ENCODE results near the gene LARP1B.
A peak's percentile ranks its signal among the peaks of the same experiment; 100 is the strongest.
"Not testable (repeated sequence)": the region's sequence is repeated elsewhere in the genome, so short reads cannot be mapped to it uniquely, and the experiment has no call there.

Gene LARP1B

DNA sequence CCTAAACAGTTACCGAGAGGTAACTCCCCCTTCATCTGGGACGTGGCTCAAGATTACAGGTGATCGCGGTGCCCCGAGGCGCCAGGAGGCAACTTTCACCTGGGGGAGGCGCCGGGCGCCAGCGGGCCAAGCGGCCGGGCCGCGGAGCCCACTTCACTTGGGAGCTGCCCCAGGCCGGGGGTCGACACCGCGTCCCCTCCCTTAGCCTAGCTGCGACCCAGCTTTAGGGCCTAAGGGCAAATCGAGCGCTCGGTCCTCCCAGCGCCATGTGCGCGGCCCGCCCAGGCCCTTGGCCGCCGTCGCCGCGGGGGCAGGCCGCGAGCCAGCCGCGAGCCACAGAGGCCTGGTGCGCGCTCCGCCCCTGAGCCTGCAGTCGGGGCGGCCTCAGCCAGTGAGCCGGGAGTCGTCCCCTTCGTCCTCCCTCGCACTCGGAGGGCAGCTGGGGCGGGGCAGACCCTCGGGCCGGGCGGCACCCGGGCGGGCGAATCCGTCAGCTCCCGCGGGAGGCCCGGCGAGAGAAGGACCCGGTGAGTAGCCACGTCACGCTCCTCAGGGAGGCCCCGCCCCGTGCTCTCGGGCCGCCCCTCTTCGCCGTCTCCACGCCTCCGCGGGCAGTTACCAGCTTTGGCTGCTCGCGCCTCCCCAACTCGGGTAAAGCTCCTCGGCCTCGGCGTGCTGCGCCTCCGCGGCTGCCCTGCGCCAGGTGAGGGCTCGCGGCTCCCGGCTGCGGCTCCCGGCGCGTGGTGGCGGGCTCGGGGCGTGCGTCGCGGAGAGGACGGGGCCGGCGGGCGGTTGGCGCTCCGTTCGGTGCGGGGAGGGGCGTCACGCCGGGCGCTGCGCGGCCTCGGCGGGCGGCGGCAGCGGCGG, at the start of gene LARP1B:
Gene LARP1B, plus strand, starts transcription at position 614 of the 867 bp plus-strand sequence. CDS start 13,640 bp downstream, outside the sequence.
- peak; percentile 87 to 90 for DNase-seq (ENCODE audit: low read depth in 1 of 2, low spot score in 1 of 2)

DNA sequence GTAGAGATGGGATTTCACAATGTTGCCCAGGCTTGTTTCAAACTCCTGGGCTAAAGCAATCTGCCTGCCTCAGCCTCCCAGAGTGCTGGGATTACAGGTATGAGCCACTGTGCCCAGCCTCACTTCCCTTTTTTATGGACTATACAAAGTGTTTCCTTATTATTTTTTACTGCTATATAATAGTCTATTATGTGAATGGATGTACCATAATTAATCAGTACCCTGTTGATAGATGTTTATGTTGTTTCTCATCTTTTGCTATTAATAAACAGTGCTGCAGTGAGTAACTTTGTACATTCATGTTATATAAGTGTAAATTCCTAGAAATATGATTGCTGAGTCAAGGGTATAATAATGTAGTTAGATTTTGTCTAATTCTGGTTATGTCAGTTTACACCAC, 35.8 kb upstream of the LARP1B start:
- DNase-seq (ENCODE audit: low read depth in 1 of 2, low spot score in 1 of 2), result no peak

DNA sequence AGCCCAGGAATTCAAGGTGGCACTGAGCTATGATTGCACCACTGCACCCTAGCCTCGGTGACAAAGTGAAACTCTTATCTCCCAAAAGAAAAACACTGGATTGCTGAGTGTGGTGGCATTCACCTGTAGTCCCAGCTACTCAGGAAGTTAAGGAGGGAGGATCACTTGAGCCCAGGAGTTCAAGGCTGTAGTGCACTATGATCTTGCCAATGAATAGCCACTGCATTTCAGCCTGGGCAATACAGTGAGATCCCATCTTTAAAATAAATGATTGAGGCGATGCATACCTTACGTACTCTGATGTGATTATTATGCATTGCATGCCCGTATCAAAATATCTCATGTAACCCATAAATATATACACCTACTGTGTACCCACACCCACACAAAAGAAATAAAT, 31.2 kb upstream of the LARP1B start:
- DNase-seq (ENCODE audit: low read depth in 1 of 2, low spot score in 1 of 2), result no peak

DNA sequence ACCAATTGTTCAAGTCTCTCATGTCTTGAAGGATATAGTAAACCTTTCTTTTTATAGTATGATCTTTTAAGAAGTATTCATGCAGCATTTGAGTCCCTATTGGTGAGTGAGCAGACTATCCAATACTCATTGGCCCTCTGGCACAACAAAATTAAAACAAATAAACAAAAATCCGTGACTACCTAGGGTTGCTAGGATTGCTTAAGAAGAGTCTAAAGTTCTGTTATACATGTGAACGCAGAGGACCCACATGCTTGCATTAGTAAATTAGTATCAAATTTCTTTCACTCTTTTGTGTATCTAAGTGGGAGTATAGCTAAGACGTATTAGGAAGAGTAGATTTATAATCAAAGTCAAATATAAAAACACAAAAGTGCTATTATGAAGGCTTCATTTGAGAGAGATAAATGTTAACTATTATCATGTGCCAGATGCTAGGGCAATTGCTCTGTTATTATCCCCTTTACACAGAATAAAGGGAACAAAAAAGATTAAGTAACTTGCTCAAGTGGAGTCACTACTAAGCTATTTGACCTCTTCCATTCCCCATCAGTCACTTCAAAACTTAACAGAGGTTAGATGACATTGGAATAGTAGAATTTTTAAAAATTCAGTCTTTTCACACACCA, 29.2 kb upstream of the LARP1B start:
- no peak for DNase-seq (ENCODE audit: low read depth in 1 of 2, low spot score in 1 of 2)

DNA sequence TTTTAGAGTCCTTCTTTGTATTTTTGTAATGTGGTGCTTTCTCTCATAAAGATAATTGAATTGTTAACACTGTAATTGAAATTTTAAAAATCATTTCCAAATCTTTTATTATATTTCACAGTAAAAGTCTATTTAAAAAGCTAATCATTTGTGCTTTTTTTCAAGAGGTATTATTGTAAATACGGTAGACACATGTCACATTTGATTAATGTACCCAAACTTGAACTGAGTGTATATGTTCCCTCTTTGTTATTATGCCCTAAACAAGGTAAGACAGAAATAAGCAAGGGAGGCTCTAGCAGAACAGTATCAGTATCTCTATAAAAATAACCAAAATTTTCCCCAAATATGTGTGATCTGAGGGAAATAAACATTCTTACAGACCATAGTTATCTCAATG, 21.5 kb upstream of the LARP1B start:
- no peak for DNase-seq (ENCODE audit: low read depth in 1 of 2, low spot score in 1 of 2)

DNA sequence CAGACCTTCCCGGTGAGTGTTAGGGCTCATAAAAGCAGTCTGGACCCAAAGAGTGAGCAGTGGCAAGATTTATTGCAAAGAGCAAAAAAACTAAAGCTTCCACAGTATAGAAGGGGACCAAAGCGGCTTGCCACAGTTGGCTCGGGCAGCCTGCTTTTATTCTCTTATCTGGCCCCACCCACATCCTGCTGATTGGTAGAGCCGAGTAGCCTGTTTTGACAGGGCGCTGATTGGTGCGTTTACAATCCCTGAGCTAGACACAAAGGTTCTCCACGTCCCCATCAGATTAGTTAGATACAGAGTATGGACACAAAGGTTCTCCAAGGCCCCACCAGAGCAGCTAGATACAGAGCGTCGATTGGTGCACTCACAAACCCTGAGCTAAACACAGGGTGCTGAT, 14.1 kb upstream of the LARP1B start:
- DNase-seq (ENCODE audit: low read depth in 1 of 2, low spot score in 1 of 2), result not testable (repeated sequence)

DNA sequence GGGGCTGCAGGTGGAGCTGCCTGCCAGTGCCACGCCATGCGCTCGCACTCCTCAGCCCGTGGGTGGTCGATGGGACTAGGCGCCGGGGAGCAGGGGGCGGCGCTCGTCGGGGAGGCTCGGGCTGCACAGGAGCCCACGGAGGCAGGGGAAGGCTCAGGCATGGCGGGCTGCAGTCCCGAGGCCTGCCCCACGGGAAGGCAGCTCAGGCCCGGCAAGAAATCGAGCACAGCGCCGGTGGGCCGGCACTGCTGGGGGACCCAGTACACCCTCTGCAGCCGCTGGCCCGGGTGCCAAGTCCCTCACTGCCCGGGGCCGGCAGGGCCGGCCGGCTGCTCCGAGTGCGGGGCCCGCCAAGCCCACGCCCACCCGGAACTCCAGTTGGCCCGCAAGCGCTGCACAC, 13.6 kb upstream of the LARP1B start:
- DNase-seq (ENCODE audit: low read depth in 1 of 2, low spot score in 1 of 2), result not testable (repeated sequence)

DNA sequence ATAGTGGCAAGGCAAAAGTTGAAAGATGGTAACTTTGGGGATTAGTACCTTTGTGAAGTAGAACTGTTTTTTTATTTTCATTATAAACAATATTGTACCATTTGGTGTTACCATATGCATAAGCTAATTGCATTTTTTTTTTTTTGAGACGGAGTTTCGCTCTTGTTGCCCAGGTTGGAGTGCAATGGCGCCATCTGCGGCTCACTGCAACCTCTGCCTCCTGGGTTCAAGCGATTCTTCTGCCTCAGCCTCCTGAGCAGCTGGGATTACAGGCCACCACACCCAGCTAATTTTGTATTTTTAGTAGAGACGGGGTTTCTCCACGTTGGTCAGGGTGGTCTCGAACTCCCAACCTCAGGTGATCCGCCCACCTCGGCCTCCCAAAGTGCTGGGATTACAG, 9.9 kb upstream of the LARP1B start:
- not testable (repeated sequence) for DNase-seq (ENCODE audit: low read depth in 1 of 2, low spot score in 1 of 2)

DNA sequence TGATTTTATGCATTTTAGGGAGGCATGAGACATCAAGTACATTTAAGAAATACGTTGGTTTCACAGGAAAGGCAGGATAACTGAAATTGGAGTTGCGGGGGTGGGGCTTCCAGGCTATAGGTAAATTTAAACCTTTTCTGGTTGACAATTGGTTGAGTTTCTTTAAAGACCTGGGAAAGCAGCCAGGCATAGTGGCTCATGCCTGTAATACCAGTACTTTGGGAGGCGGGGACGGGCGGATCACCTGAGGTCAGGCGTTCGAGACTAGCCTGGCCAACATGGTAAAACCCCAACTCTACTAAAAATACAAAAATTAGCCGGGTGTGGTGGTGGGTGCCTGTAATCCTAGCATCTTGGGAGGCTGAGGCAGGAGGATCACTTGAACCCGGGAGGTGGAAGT, 6.2 kb upstream of the LARP1B start:
- not testable (repeated sequence) for DNase-seq (ENCODE audit: low read depth in 1 of 2, low spot score in 1 of 2)

DNA sequence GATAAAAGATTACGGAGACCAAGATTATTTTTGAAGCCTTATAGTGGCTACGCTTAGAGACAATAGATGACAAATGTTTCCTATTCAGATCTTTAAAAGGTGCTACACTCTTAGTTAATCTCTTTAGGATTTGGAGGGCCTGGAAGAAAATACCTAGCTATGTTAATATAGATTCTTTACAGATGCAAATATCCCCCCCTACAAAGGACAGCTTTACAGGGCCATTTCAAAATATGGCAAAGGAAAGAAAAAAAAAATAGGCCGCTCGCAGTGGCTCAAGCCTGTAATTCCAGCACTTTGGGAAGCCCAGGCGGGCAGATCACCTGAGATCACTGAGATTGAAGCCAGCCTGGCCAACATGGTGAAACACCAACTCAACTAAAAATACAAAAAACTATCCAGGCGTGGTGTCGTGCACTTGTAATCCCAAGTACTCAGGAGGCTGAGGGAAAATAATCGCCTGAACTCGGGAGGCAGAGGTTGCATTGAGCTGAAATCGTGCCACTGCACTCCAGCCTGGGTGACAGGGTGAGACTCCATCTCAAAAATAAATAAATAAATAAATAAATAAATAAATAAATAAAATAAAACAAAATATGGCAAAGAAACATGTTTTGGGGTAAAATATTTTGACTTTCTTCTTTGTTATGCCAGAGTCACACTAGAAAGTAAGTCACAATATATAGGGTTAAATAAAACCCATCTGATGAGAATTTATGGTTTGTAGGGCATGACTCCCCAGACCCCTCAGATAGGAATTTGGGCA, 5.5 kb upstream of the LARP1B start:
- DNase-seq (ENCODE audit: low read depth in 1 of 2, low spot score in 1 of 2), result not testable (repeated sequence)

DNA sequence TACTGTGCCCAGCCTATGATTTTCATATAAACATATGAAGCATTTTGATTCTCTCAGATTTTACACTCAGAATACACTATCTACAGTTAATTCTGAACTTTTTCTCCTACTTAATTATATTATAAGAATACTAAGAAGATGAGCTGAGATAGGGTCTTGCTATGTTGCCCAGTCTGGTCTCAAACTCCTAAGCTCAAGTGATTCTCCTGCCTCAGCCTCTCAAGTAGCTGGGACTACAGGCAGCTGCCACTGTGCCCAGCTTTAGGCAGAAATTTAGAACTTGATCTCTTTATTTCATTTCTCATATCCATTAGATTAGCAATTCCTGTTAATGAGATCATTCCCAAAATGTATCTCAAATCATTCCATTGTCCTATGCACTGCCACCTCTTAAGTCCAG, 4.7 kb upstream of the LARP1B start:
- no peak for DNase-seq (ENCODE audit: low read depth in 1 of 2, low spot score in 1 of 2)

DNA sequence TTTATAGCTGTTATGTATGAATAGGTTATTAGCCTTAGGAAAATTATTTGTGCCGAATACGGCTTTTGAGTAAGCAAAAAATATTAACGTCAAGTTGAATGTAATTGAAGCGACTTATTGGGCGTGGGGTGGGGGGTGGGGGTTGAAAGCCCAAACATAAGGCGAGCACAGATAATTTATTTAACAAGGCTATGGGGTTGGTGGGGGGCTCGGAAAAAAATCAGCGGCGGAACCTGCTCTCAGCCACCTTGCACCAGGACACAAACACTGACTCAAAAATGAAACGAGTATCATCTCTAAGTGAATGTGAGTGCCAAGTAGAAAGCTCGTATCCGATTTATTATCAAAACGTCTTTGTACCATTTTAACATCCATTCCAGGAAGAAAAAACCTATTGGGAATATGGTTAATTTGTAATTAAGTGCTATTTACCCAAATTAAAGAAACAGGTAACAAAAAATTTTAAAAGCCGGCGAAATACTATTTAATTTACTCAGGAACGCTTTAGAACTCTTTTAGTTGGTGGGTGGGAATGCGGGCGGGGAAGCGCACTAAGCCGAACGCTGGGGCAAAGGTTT, 902 bp upstream of the LARP1B start:
- DNase-seq (ENCODE audit: low read depth in 1 of 2, low spot score in 1 of 2), result no peak

DNA sequence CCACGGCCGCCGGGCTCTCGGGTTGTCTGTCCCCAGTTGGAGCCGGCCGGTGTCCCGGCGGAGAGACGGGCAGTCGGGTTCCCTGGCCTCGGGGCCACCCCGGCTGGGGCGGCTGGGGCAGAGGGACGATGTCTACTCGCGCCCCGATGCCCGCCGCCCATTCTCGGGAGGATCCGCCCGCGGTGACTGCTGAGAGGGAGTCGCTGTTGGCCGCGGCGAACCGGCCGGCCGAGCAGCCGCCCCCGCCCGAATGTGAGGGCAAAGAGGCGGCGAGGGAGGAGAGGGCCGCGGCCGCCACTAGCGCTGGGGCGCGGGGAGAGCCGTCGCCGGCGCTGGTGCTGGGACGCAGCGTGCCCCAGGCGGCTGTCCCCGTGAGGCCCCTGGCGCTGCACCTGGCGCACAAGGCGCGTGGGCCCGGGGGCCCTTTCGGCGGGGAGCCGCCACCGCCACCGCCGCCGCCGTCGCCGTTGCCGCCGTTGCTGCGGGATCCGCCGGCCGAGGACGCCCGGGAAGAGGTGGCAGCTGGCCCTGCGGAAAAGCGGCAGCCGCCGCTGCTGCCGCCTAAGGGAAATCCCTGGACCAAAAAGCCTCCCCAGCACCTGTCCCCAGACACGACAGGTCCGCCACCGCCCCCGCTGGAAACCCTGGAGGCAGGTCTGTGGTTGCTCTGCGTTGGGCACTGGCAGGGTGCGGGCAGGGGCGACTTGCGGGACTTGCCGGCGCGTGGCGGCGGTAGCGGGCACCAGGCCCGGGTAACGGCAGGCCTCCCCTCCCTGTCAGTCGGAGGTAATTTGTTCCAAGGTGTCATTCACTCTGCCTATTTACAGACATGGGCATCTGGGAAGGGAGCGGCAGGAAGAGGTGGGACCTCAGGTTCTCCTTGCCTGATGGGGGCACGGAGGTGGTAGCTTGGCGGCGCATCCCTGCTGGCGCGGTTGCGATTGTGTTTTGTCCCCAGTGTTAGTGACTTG, 739 bp downstream of the LARP1B start:
- peak; percentile 40 to 44 for DNase-seq (ENCODE audit: low read depth in 1 of 2, low spot score in 1 of 2)

DNA sequence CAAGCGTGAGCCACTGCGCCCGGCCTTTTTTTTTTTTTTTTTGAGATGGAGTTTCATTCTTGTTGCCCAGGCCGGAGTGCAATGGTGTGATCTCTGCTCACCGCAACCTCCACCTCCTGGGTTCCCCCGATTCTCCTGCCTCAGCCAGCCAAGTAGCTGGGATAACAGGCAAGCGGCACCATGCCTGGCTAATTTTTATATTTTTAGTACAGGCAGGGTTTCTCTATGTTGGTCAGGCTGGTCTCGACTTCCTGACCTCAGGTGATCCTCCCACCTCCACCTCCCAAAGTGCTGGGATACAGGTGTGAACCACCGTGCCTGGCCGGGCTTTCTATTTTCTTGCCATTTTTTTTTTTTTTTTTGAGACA, 5.3 kb downstream of the LARP1B start:
- not testable (repeated sequence) for DNase-seq (ENCODE audit: low read depth in 1 of 2, low spot score in 1 of 2)

DNA sequence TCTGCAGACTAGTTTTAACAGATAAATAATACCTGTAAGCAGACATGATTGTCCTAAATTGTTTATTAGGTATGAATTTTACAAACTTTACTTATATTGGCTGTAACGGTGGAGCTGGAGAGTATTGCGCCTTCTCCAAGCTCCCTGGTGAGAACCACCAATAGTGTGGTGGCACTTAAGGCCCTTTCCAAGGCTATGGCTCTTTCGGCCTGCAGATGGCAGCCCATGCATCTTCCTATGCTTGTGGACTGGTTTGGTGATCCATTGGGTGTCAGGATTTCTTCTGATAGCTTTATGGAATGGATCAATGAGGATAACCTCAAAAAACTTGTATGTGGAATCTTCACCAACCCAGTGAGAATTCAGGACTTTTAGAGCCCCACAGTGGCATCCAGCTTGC, 7.8 kb downstream of the LARP1B start:
- DNase-seq (ENCODE audit: low read depth in 1 of 2, low spot score in 1 of 2), result no peak

DNA sequence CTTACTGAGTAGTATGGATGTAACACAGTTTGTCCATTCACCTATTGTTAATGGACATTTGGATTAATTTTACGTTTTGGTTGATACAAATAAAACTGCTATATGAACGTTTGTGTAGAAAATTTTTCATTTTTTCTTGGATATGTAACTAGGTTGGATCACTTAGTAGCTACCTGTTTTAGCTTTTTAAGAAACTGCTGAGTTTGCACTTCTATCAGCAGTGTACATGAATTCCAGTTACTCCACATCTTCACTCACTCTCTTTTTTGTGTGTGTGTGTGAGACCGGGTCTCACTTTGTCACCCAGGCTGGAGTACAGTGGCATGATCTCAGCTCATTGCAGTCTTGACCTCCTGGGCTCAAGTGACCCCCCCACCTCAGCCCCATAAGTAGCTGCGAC, 15.4 kb downstream of the LARP1B start:
- DNase-seq (ENCODE audit: low read depth in 1 of 2, low spot score in 1 of 2), result no peak

DNA sequence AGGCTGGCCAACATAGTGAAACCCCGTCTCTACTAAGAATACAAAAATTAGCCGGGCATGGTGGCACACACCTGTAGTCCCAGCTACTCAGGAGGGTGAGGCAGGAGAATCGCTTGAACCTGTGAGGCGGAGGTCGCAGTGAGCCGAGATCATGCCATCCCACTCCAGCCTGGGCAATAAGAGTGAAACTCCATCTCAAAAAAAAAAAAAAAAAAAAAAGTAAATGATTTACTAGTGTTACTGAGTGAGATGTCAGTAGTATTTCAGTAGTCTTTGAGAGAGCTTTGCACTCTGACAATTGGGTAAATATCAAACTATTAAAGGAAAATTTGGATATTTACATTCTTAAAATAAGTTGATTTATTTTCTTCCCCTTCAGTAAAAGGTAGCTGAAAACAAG, 34.2 kb downstream of the LARP1B start:
- not testable (repeated sequence) for DNase-seq (ENCODE audit: low read depth in 1 of 2, low spot score in 1 of 2)

DNA sequence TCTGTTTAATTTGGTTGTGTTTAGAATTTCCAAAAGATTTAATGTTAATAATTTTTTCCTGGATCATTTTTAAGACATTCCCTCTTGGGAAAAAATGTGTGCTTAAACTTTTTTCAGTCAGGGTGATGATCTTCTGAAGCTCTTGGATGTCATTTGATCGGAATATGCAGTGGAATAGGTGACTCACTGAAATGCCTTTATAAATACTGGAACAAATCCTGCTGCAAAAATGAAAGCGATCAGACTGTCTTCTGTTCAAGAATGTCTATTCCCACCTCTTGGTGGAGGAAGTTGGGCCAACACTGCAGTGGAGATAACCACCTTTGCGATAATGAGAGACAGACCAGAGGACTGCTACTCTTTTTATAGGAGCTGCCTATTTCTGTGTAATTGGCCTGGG, 46.7 kb downstream of the LARP1B start:
- DNase-seq (ENCODE audit: low read depth in 1 of 2, low spot score in 1 of 2), result no peak

DNA sequence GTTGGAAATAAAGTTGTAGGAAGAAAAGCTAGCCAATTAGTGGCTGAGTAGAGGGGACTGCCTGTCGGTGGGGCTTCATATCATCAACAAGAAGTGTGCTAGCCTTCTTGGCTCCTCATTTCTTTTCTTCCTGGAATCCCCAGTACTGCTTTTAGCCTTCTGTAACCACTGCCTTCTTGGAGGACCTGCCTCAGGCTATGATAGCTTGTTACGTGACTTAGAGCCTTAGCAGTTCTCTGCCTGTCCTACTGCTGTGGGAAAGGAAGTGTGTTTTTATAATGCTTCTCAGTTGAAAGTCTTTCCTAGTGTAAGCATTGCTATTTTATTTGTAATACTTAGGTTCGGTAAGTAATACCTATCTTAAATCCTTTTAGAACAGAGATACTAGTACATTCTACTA, 61.9 kb downstream of the LARP1B start:
- no peak for DNase-seq (ENCODE audit: low read depth in 1 of 2, low spot score in 1 of 2)

DNA sequence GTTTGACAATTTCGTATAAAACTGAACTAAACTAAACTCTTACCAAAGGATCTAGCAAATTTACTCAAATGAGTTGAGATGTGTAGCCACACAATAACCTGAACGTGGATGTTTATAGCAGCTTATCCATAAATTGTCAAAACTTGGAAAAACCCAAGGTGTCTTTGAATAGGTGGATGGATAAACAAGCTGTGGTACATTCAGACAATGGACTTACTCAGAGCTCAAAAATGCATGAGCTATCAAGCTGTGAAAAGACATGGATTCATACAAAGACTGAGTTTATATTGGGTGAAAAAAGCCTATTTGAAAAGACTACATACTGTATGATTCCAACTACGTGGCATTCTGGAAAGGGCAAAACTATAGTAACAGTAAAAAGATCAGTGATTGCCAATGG, 69.5 kb downstream of the LARP1B start:
- DNase-seq (ENCODE audit: low read depth in 1 of 2, low spot score in 1 of 2), result no peak

All from activated CD4-positive, alpha-beta T cell treated with anti-CD3 and anti-CD28 coated beads, Interleukin-2, amount 50 U/mL, for 24 hours (primary cell).